BJ (cell line): ENCODE results near the gene PREB. TPM values are rescaled to one million over a fixed set of nuclear protein-coding genes. Genes with fewer than 3 reads are reported as not detected.

Source experiments
- CTCF ChIA-PET: fragments of 350-600 bp; formaldehyde crosslinking; extraction: SDS; loops from one replicate; lab custom pipeline; 2021; ENCODE audit warnings: antibody characterized with exemption, inconsistent platforms; lab: Yijun Ruan, JAX
- POLR2A ChIA-PET: fragments of 300-600 bp; sonication (Branson Sonifier 250); formaldehyde crosslinking; extraction: SDS; loops from one replicate; lab custom pipeline; 2021; ENCODE audit warnings: antibody characterized with exemption; lab: Charles Lee
- DNase-seq: peaks from one replicate; pipeline ENCODE4 v3.0.0-alpha.2; 2011; ENCODE audit warnings: low read depth
- H3K27me3 ChIP-seq: 2 replicates; pipeline ENCODE4 v1.6.0; 2011; ENCODE audit warnings: low read length; ENCODE audit not compliant: control insufficient read depth, insufficient read depth
- H3K36me3 ChIP-seq: 2 replicates; pipeline ENCODE4 v1.5.1; 2011; ENCODE audit warnings: low read length; ENCODE audit not compliant: control insufficient read depth, insufficient read depth
- H3K4me3 ChIP-seq: 2 replicates; pipeline ENCODE4 v1.5.1; 2011; ENCODE audit warnings: low read depth, mild to moderate bottlenecking, control low read depth, low read length
- polyA plus RNA-seq: library from polyadenylated mRNA; depleted of rRNA; stranded (reverse); fragments of >200 nt; gene quantifications from 2 replicates; pipeline ENCODE4 v1.2.3, GENCODE V29; 2011
- TF ChIP-seq, protein P1 (sequence below): IDR thresholded peaks from 2 replicates; pipeline ENCODE4 v1.5.1; 2011; ENCODE audit warnings: low read depth, mild to moderate bottlenecking, control low read depth, inconsistent platforms, low read length, moderate library complexity; ENCODE audit not compliant: insufficient read depth

The PREB gene
- polyA plus RNA-seq, 1 experiment: 84.0 TPM

DNA sequence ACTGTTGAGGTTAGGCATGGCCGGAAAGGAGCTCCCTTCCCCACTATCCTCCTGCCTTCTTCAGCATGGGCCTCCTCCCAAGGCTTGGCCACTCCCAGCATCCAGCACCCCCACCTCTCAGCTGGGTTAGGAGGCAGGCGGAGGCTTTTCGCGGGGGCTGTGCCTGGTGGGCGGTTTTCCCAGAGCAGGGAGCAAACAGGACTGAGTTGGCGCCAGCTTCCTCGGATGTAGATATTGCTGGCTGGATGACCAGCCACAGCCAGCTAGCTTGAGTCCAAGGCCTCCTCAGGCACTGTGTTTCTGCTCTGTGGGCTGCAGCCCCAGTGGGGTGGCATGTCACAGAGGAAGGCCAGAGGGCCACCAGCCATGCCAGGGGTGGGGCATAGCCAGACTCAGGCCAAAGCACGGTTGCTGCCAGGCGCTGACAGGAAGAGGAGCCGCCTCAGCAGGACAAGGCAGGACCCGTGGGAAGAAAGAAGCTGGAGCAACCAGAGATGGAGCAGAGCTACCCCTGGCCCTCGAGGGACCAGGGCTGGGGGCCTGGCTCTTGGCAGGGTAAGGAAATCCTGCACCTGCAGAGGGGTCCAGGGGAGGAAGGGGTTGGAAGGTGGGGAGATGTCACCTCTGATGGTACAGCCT lies 14.5 kb upstream of the PREB start, which contains the start of gene TCF23:
TCF23 (plus strand) TSS at position 204 of the 639 bp plus-strand sequence; CDS start at position 334, 130 bp downstream.
- Histone ChIP-seq H3K36me3 (no peaks in the 10 kb centered on the region), H3K27me3 (peaks cover 11% of the 10 kb centered on the region), H3K4me3 (no peak within 1 kb of the TSS)
- POLR2A ChIA-PET: no interaction called here
- CTCF ChIA-PET: interaction anchor here (0.7 to 1.5 kb wide), 2 partner anchors 21 to 187 kb away, joined by 3 read pairs; no protein-coding TSS in a partner anchor
- TF ChIP-seq, protein P1, sequence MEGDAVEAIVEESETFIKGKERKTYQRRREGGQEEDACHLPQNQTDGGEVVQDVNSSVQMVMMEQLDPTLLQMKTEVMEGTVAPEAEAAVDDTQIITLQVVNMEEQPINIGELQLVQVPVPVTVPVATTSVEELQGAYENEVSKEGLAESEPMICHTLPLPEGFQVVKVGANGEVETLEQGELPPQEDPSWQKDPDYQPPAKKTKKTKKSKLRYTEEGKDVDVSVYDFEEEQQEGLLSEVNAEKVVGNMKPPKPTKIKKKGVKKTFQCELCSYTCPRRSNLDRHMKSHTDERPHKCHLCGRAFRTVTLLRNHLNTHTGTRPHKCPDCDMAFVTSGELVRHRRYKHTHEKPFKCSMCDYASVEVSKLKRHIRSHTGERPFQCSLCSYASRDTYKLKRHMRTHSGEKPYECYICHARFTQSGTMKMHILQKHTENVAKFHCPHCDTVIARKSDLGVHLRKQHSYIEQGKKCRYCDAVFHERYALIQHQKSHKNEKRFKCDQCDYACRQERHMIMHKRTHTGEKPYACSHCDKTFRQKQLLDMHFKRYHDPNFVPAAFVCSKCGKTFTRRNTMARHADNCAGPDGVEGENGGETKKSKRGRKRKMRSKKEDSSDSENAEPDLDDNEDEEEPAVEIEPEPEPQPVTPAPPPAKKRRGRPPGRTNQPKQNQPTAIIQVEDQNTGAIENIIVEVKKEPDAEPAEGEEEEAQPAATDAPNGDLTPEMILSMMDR: no peak
- no peak for DNase-seq

DNA sequence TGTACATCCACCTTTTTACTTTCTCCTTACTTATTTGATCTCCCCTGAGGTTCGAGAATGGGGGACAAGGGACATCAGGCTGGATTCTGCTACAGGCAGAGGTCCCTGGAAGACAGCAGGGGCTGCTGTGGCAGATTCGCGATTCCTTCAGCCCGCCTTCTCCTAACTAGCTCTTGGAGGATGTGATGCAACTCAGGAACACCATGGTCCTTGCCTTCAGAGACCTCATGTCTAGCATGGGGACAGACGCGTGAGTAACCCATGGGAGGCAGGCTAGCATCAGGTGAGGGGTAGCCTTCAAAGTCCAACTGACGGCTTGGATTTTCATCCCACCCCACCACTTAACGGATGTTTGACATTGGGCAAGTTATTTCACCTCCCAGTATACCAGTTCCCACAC lies 13.5 kb upstream of the PREB start:
- no peak for DNase-seq
- TF ChIP-seq, protein P1: no peak
- Histone ChIP-seq H3K27me3 (peaks cover 14% of the 10 kb centered on the region), H3K4me3 (no peak overlapping the region), H3K36me3 (no peaks in the 10 kb centered on the region)
- ChIA-PET CTCF (no interaction called here), POLR2A (no interaction called here)

DNA sequence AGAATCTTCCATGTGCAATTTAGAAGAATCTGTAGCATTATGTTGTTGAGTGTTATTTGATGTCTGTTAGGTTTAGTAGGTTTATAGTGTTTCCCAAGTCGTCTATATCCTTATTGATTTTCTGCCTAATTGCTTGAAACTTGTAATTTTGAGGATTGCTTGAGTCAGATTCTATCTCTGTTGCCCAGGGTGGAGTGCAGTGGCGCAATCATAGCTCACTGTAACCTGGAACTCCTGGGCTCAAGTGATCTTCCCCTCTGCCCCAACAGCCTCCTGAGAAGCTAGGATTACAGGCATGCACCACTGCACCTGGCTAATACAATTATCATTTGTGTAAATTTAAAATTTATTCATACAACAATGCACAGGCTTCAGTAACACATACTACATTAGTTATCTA lies 11.2 kb upstream of the PREB start:
- Histone ChIP-seq H3K4me3 (no peak overlapping the region), H3K36me3 (no peaks in the 10 kb centered on the region), H3K27me3 (peaks cover 13% of the 10 kb centered on the region)
- CTCF ChIA-PET: interaction anchor here (0.6 to 1.4 kb wide), 4 partner anchors 12 to 400 kb away, joined by 3 to 5 read pairs (median 4); no protein-coding TSS in a partner anchor
- TF ChIP-seq, protein P1: no peak
- DNase-seq: no peak
- POLR2A ChIA-PET: no interaction called here

DNA sequence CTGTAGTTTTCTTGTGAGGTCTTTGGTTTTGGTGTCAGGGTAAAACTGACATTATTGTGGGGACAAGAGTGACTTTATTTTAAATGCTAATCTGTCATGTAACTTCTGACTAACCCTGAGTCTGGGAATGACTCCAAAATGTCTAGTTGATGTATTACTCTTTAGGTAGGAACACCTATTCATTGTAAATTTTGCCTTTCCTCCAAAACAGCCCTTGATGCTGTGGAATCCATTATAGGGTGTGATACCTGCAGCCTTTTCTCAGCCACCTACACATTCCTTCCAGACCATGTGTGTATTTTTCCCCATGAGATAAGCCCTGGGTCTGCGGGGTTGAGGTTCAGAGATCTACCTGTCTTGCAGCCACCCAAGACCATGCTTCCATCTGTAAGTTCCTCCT lies 8.8 kb upstream of the PREB start:
- no peak for DNase-seq
- Histone ChIP-seq H3K27me3 (peaks cover 12% of the 10 kb centered on the region), H3K4me3 (no peak overlapping the region), H3K36me3 (no peaks in the 10 kb centered on the region)
- ChIA-PET CTCF (no interaction called here), POLR2A (no interaction called here)
- TF ChIP-seq, protein P1: no peak

DNA sequence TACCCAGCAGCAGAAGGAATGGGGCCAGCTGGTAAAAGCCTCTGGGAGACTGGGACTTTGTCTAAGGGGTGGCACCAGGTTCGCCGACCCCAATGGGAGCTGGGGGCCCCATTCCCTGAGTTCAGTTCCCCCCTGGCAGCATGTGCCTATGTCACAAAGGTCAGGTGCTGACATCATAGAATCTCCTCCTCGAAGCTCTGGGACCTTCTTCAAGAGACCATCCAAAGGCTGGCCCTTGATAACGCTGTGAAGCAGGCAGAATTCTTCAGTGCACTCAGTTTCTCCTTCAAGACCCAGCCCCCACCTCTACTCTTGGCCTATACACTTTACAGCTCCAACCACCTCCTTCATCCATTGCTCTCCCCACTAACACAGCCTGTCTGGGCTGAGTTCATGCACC lies 4.9 kb upstream of the PREB start, which contains the start of gene PRR30:
PRR30 (minus strand) TSS at position 101 of the 400 bp plus-strand sequence. CDS start 1,081 bp downstream, outside the sequence.
- DNase-seq: no peak
- Histone ChIP-seq H3K36me3 (no peaks in the 10 kb centered on the region), H3K4me3 (no peak within 1 kb of the TSS), H3K27me3 (peaks cover 12% of the 10 kb centered on the region)
- TF ChIP-seq, protein P1: no peak
- ChIA-PET POLR2A (no interaction called here), CTCF (interaction anchor here (0.9 to 1.8 kb wide), 2 partner anchors 31 to 52 kb away, joined by 4 to 5 read pairs; no protein-coding TSS in a partner anchor)
